HepG2 (cell line): ENCODE results near the gene PLSCR5. TPM values are rescaled to one million over a fixed set of nuclear protein-coding genes. Genes with fewer than 3 reads are reported as not detected.

ENCODE experiments used
- ATAC-seq: fragments of 200-7000 bp; cut with Tn5 transposase; 3 replicates; pipeline ENCODE4 v1.9.1; 2020; ENCODE audit warnings: mild to moderate bottlenecking, moderate library complexity
- Bru-seq: library from RNA; stranded (reverse); fragments of 400-500 nt; gene quantifications from one replicate; lab custom pipeline; 2021; lab: Mats Ljungman, UMichigan
- BruChase-seq, 2 experiments: library from RNA; stranded (reverse); fragments of 400-500 nt; gene quantifications; one replicate each; lab custom pipeline; 2021; lab: Mats Ljungman, UMichigan
- BruUV-seq: library from RNA; stranded (reverse); fragments of 400-500 nt; replicated peaks from 2 replicates; lab custom pipeline; 2021; lab: Mats Ljungman, UMichigan
- CTCF ChIA-PET: fragments of 300-600 bp; formaldehyde crosslinking; extraction: SDS; loops from one replicate; lab custom pipeline; 2021; ENCODE audit warnings: low total read pairs, inconsistent platforms, low intra/inter-chr PET ratio; lab: Yijun Ruan, JAX
- POLR2A ChIA-PET: fragments of 350-600 bp; sonication (Branson Sonifier 250); formaldehyde crosslinking; loops from one replicate; lab custom pipeline; 2020; ENCODE audit warnings: antibody characterized with exemption, inconsistent platforms; lab: Yijun Ruan, JAX
- DNase-seq: peaks from one replicate; pipeline ENCODE4 v3.0.0-alpha.2; 2015; ENCODE audit warnings: low spot score
- FAIRE-seq: peaks from 3 replicates; lab custom pipeline; 2011; peaks lifted over from hg19 to GRCh38; lab: Jason Lieb, UNC
- H2AFZ ChIP-seq: one replicate; pipeline ENCODE4 v1.6.1; 2011; ENCODE audit warnings: low read length, inconsistent platforms
- H3K27ac ChIP-seq: fragments of 300-600 bp; 3 replicates; pipeline ENCODE4 v1.8.0; 2011; ENCODE audit warnings: mixed run types, mild to moderate bottlenecking, mixed read lengths, low read length, inconsistent platforms; ENCODE audit not compliant: insufficient read depth; ENCODE audit errors: extremely low read length
- H3K27me3 ChIP-seq, 2 experiments: fragments of 200-600 bp in 1 of 2; 2 replicates in 1 of 2; 3 replicates in 1 of 2; pipeline versions ENCODE4 v1.6.0 to v1.8.0; 2011; ENCODE audit warnings: low read length in 2 of 2, mild to moderate bottlenecking in 2 of 2, moderate library complexity in 2 of 2, inconsistent platforms in 1 of 2; ENCODE audit not compliant: insufficient read depth in 2 of 2, control insufficient read depth in 1 of 2
- H3K36me3 ChIP-seq, 2 experiments: fragments of 200-600 bp in 1 of 2; replicated peaks in 1 of 2; 2 replicates in 1 of 2; 3 replicates in 1 of 2; pipeline versions ENCODE4 v1.5.1 to v1.8.0; 2011; ENCODE audit warnings: low read length in 2 of 2, inconsistent platforms in 1 of 2; ENCODE audit not compliant: insufficient read depth in 2 of 2, control insufficient read depth in 1 of 2
- H3K4me1 ChIP-seq: 2 replicates; pipeline ENCODE4 v1.5.1; 2012; ENCODE audit warnings: low read length, inconsistent platforms; ENCODE audit not compliant: insufficient read depth
- H3K4me2 ChIP-seq: 2 replicates; pipeline ENCODE4 v1.6.0; 2011; ENCODE audit warnings: low read depth, low read length, inconsistent platforms
- H3K4me3 ChIP-seq, 3 experiments: fragments of 200-600 bp in 1 of 3; sonication (generic), shearing (Covaris generic) in 1 of 3; replicated peaks in 1 of 3; 2 replicates each; pipeline ENCODE4 v1.5.1; 2011 to 2016; ENCODE audit warnings: low read length in 3 of 3, inconsistent platforms in 2 of 3, low read depth in 2 of 3, mild to moderate bottlenecking in 2 of 3, control low read depth in 1 of 3, mixed read lengths in 1 of 3; ENCODE audit not compliant: insufficient read depth in 1 of 3
- H3K79me2 ChIP-seq: one replicate; pipeline ENCODE4 v1.6.1; 2011; ENCODE audit warnings: low read length, inconsistent platforms; ENCODE audit not compliant: insufficient read depth
- H3K9ac ChIP-seq: 2 replicates; pipeline ENCODE4 v1.6.0; 2011; ENCODE audit warnings: mild to moderate bottlenecking, low read depth, low read length, inconsistent platforms; ENCODE audit not compliant: insufficient read depth
- H3K9me3 ChIP-seq: 2 replicates; pipeline ENCODE4 v1.5.1; 2012; ENCODE audit warnings: mild to moderate bottlenecking, low read length
- H4K20me1 ChIP-seq: 2 replicates; pipeline ENCODE4 v1.6.0; 2011; ENCODE audit warnings: inconsistent platforms, mild to moderate bottlenecking, low read length, moderate library complexity; ENCODE audit not compliant: insufficient read depth
- ATM ChIP-seq: fragments of 450-650 bp; IDR thresholded peaks from 2 replicates; pipeline ENCODE4 v1.7.1; 2017; ENCODE audit warnings: mild to moderate bottlenecking, borderline replicate concordance
- CAMTA2 ChIP-seq: sonication (generic); formaldehyde crosslinking; IDR thresholded peaks from 2 replicates; pipeline ENCODE4 v1.4.0; 2020; ENCODE audit warnings: mild to moderate bottlenecking, missing genetic modification reagents, borderline replicate concordance
- CSRNP1 ChIP-seq: sonication (generic); formaldehyde crosslinking; IDR thresholded peaks from 2 replicates; pipeline ENCODE4 v1.8.1; 2023; ENCODE audit warnings: mild to moderate bottlenecking, missing genetic modification reagents
- GATAD2A ChIP-seq: IDR thresholded peaks from 2 replicates; pipeline ENCODE4 v1.6.1; 2016
- HMGXB3 ChIP-seq: sonication (generic); formaldehyde crosslinking; IDR thresholded peaks from 2 replicates; pipeline ENCODE4 v1.4.0; 2020; ENCODE audit warnings: missing genetic modification reagents, borderline replicate concordance
- KLF13 ChIP-seq: sonication (generic); formaldehyde crosslinking; IDR thresholded peaks from 2 replicates; pipeline ENCODE4 v1.4.0; 2020; ENCODE audit warnings: mild to moderate bottlenecking, missing genetic modification reagents
- MXD4 ChIP-seq: IDR thresholded peaks from 2 replicates; pipeline ENCODE4 v1.6.1; 2016; ENCODE audit warnings: mild to moderate bottlenecking, missing biosample characterization, missing genetic modification reagents
- NFE2 ChIP-seq: sonication (generic); formaldehyde crosslinking; IDR thresholded peaks from 2 replicates; pipeline ENCODE4 v1.4.0; 2020; ENCODE audit warnings: missing genetic modification reagents
- SOX13 ChIP-seq, 3 experiments: fragments of 450-650 bp in 1 of 3; sonication (generic) in 1 of 3; formaldehyde crosslinking in 1 of 3; IDR thresholded peaks in 2 of 3; conservative IDR thresholded peaks in 1 of 3; 2 replicates each; pipeline versions ENCODE4 v1.5.0 to v1.6.1; 2016 to 2020; ENCODE audit warnings: antibody characterized with exemption in 1 of 3, mild to moderate bottlenecking in 1 of 3, missing compliant biosample characterization in 1 of 3, missing genetic modification reagents in 1 of 3, moderate library complexity in 1 of 3
- TCF7 ChIP-seq: sonication (generic); IDR thresholded peaks from 2 replicates; pipeline ENCODE4 v1.6.1; 2016; ENCODE audit warnings: antibody characterized with exemption, low read depth
- ZMYM4 ChIP-seq: sonication (generic); formaldehyde crosslinking; IDR thresholded peaks from 2 replicates; pipeline ENCODE4 v1.8.1; 2023; ENCODE audit warnings: mild to moderate bottlenecking, missing genetic modification reagents
- ZNF292 ChIP-seq: sonication (generic); formaldehyde crosslinking; IDR thresholded peaks from 2 replicates; pipeline ENCODE4 v1.8.1; 2022; ENCODE audit warnings: mild to moderate bottlenecking, low read depth, missing genetic modification reagents, borderline replicate concordance
- ZNF432 ChIP-seq: sonication (generic); formaldehyde crosslinking; IDR thresholded peaks from 2 replicates; pipeline ENCODE4 v1.5.0; 2020; ENCODE audit warnings: missing genetic modification reagents, mild to moderate bottlenecking, borderline replicate concordance
- ZNF720 ChIP-seq: sonication (generic); formaldehyde crosslinking; IDR thresholded peaks from 2 replicates; pipeline ENCODE4 v1.4.0; 2020; ENCODE audit warnings: missing genetic modification reagents
- WGBS: methylation state at CpG from one replicate; pipeline ENCODE4 v1.1.6; 2017; ENCODE audit warnings: low lambda C conversion rate; 5-methylcytosine and 5-hydroxymethylcytosine counted together
- in situ Hi-C: cut with HindIII; loops from 2 replicates; pipeline ENCODE4 v1.10.0; 2017; ENCODE audit warnings: low pct_unique_long_range_greater_than_20kb; ENCODE audit not compliant: extremely low pct_ligation_motif_present
- intact Hi-C: fragments of 100-400 bp; cut with micrococcal nuclease; formaldehyde crosslinking; loops from one replicate; pipeline ENCODE4 v1.10.0; 2022; ENCODE audit not compliant: unreplicated experiment
- long read RNA-seq, 2 experiments: library from RNA in 1 of 2; library from polyadenylated mRNA in 1 of 2; stranded (forward) in 1 of 2; unstranded in 1 of 2; transcript quantifications; one replicate each; pipeline ENCODE4 v2.0.0, GENCODE V29; 2019 to 2022
- polyA minus RNA-seq, 3 experiments: library from RNA; depleted of rRNA, polyadenylated mRNA; stranded (reverse); fragments of >200 nt; gene quantifications; 2 replicates each; pipeline ENCODE4 v1.2.3, GENCODE V29; 2011; ENCODE audit warnings: low replicate concordance in 1 of 3
- polyA plus RNA-seq, 8 experiments: library from polyadenylated mRNA; depleted of rRNA in 3 of 8; stranded (reverse) in 7 of 8; unstranded in 1 of 8; fragments of >200 nt; fragmentation: Illumina TruSeq in 4 of 8; extraction: Trizol in 4 of 8; gene quantifications; 2 replicates each; pipeline versions ENCODE4 v1.2.1 to v1.2.3, GENCODE V29; 2011 to 2016; ENCODE audit warnings: low read depth in 4 of 8, missing spikeins in 1 of 8, mixed read lengths in 1 of 8; ENCODE audit not compliant: insufficient read depth in 1 of 8
- total RNA-seq, 5 experiments: library from RNA; depleted of rRNA; stranded (reverse); fragments of >200 nt; fragmentation: Illumina TruSeq; extraction: Trizol; gene quantifications; 2 replicates each; pipeline ENCODE4 v1.2.3, GENCODE V29; 2016; ENCODE audit warnings: low read depth in 1 of 5

PLSCR5 gene
- total RNA-seq (2016; rRNA removed; fragmentation: Illumina TruSeq; extraction: Trizol) (not detected in 2 replicates), polyA plus RNA-seq (2011; rRNA removed) (0.22 and 0.50 TPM in 2 replicates), polyA minus RNA-seq (2011; rRNA and poly(A)+ RNA removed; ENCODE audit: low replicate concordance) (0.52 TPM in 1 of 2 replicates, not detected in the other), Bru-seq, nascent RNA (percentile 17 among the genes with signal in this experiment), BruChase-seq, experiment 1, labeled RNA remaining after a 6-hour chase (percentile 12 among the genes with signal in this experiment), BruChase-seq, experiment 2, labeled RNA remaining after a 2-hour chase (percentile 15 among the genes with signal in this experiment)
- not detected in 2 replicates for total RNA-seq (2016; cell fraction: cytosol; rRNA removed; fragmentation: Illumina TruSeq; extraction: Trizol; ENCODE audit: low read depth)
- total RNA-seq (2016; cell fraction: insoluble cytoplasmic fraction; rRNA removed; fragmentation: Illumina TruSeq; extraction: Trizol), result not detected in 2 replicates
- not detected in 2 replicates for total RNA-seq (2016; cell fraction: membrane; rRNA removed; fragmentation: Illumina TruSeq; extraction: Trizol)
- total RNA-seq (2016; cell fraction: nucleus; rRNA removed; fragmentation: Illumina TruSeq; extraction: Trizol), result not detected in 2 replicates
- 0.23 and 0.28 TPM in 2 replicates for polyA plus RNA-seq (2011; cell fraction: cytosol; rRNA removed)
- polyA plus RNA-seq (2011; cell fraction: nucleus; rRNA removed), result 0.08 and 0.14 TPM in 2 replicates
- polyA plus RNA-seq (2012), result 0.51 and 1.9 TPM in 2 replicates
- polyA plus RNA-seq (2016; cell fraction: cytosol; fragmentation: Illumina TruSeq; extraction: Trizol; ENCODE audit: low read depth), result not detected in 2 replicates
- not detected in 2 replicates for polyA plus RNA-seq (2016; cell fraction: insoluble cytoplasmic fraction; fragmentation: Illumina TruSeq; extraction: Trizol; ENCODE audit: low read depth)
- polyA plus RNA-seq (2016; cell fraction: membrane; fragmentation: Illumina TruSeq; extraction: Trizol; ENCODE audit: low read depth), result not detected in 2 replicates
- polyA plus RNA-seq (2016; cell fraction: nucleus; fragmentation: Illumina TruSeq; extraction: Trizol; ENCODE audit: insufficient read depth, low read depth), result not detected in 2 replicates
- not detected in 2 replicates for polyA minus RNA-seq (2011; cell fraction: cytosol; rRNA and poly(A)+ RNA removed)
- 0.39 and 0.62 TPM in 2 replicates for polyA minus RNA-seq (2011; cell fraction: nucleus; rRNA and poly(A)+ RNA removed)
- long read RNA-seq, experiment 1, result 0 reads
- long read RNA-seq, experiment 2, result 0 reads

GRCh38 chr3:146605106-146605505 is at the start of gene PLSCR5:
Gene PLSCR5, minus strand, starts transcription at chr3:146605346. Its CDS starts 134 bp downstream, at chr3:146605212.
- DNase-seq (peak; percentile 29), FAIRE-seq (peak; percentile 55), ATAC-seq (peak; percentile 61; the same call in 2 of the 3 replicates)
- intact Hi-C loops, result no loop called here
- Histone ChIP-seq H3K4me1 (peaks cover 9% of the 10 kb centered on the region; the same call in 1 of the 2 replicates), H4K20me1 (no peaks in the 10 kb centered on the region), H2AFZ (no peak within 1 kb of the TSS), H3K36me3 (no peaks in the 10 kb centered on the region), H3K27ac (no peak within 1 kb of the TSS), H3K79me2 (no peaks in the 10 kb centered on the region), H3K4me3 (no peak within 1 kb of the TSS), H3K27me3 (no peaks in the 10 kb centered on the region), H3K9me3 (no peaks in the 10 kb centered on the region), H3K4me2 (peak within 1 kb of the TSS; percentile 32; the same call in 1 of the 2 replicates), H3K9ac (peak within 1 kb of the TSS; percentile 10; the same call in 1 of the 2 replicates)
- CTCF ChIA-PET, result no interaction called here
- no TSS peak for BruUV-seq
- in situ Hi-C loops, result no loop called here
- POLR2A ChIA-PET, result no interaction called here
- 6% methylated on average over 3 of the region's 3 CpGs for WGBS
- TF ChIP-seq ATM (no peak), CAMTA2 (no peak), TCF7 (peak; percentile 14; the same call in 1 of the 2 replicates), KLF13 (no peak), NFE2 (CRISPR knock-in tag) (no peak), ZNF720 (no peak), CSRNP1 (no peak), MXD4 (CRISPR knock-in tag) (no peak), ZNF432 (CRISPR knock-in tag) (no peak), ZNF292 (CRISPR knock-in tag) (no peak), ZMYM4 (no peak), HMGXB3 (CRISPR knock-in tag) (no peak), SOX13 (IDR thresholded peaks at IDR 0.05) (0 out of 2 replicates have a peak, but pooled peaks have one; percentile 16), SOX13 (CRISPR knock-in tag; conservative IDR thresholded peaks at IDR 0.05 in 1 of 2, IDR thresholded peaks at IDR 0.05 in 1 of 2) (no peak), GATAD2A (CRISPR knock-in tag) (0 out of 2 replicates have a peak, but pooled peaks have one; percentile 14)
